ENCODE results near the gene ATP6V0C. TPM values are rescaled to one million over a fixed set of nuclear protein-coding genes. Genes with fewer than 3 reads are reported as not detected.
A peak's percentile ranks its signal among the peaks of the same experiment; 100 is the strongest.

Gene ATP6V0C
- total and polyA plus RNA-seq, 2 of the 13 experiments (the other 11 are each of a cell fraction or from before 2014, with no cell fraction given): 10.4 to 20.1 TPM

- DNase-seq (ENCODE audit: low spot score) (no peak), FAIRE-seq (no peak), ATAC-seq (no peak)
- H3K79me2 ChIP-seq (ENCODE audit: insufficient read depth, low read length): peaks cover 64% of the 10 kb centered on the region
- H2AFZ ChIP-seq (ENCODE audit: low read length): no peak overlapping the region
- intact Hi-C loops (cut with micrococcal nuclease; ENCODE audit: unreplicated experiment) (no loop called here), in situ Hi-C loops (cut with HindIII; ENCODE audit: extremely low pct_ligation_motif_present, low pct_unique_long_range_greater_than_20kb) (no loop called here)
- peak overlapping the region; percentile 48 for H3K27ac ChIP-seq (ENCODE audit: extremely low read length, insufficient read depth, low read length)
- no peaks in the 10 kb centered on the region for H3K9me3 ChIP-seq (ENCODE audit: low read length)
- no TSS peak for BruUV-seq (replicated peaks)
- H3K27me3 ChIP-seq (ENCODE audit: control insufficient read depth in 1 of 2, insufficient read depth in 2 of 2, low read length in 2 of 2): no peaks in the 10 kb centered on the region; a peak in 1 of 5 replicates
- H3K9ac ChIP-seq (ENCODE audit: insufficient read depth, low read depth, low read length): no peak overlapping the region
- POLR2A ChIA-PET: no interaction called here
- H3K36me3 ChIP-seq (replicated peaks in 1 of 2; ENCODE audit: control insufficient read depth in 1 of 2, insufficient read depth in 2 of 2, low read length in 2 of 2): peaks cover 4 to 14% of the 10 kb centered on the region in 2 experiments; a peak in 4 of 5 replicates
- TF ChIP-seq ZNF660 (CRISPR knock-in tag; IDR thresholded peaks at IDR 0.05; ENCODE audit: borderline replicate concordance, low read depth) (no peak), ZMYM3 (CRISPR knock-in tag; IDR thresholded peaks at IDR 0.05) (no peak), ZSCAN22 (CRISPR knock-in tag; IDR thresholded peaks at IDR 0.05) (no peak), KDM2A (CRISPR knock-in tag; IDR thresholded peaks at IDR 0.05; ENCODE audit: borderline replicate concordance, low read depth) (no peak), EHMT2 (IDR thresholded peaks at IDR 0.05; ENCODE audit: borderline replicate concordance, low read depth, low read length) (no peak), MLXIP (CRISPR knock-in tag; IDR thresholded peaks at IDR 0.05; ENCODE audit: borderline replicate concordance) (no peak), KAT8 (CRISPR knock-in tag; IDR thresholded peaks at IDR 0.05) (no peak), THAP9 (CRISPR knock-in tag; IDR thresholded peaks at IDR 0.05; ENCODE audit: borderline replicate concordance) (no peak), ZNF350 (CRISPR knock-in tag; IDR thresholded peaks at IDR 0.05; ENCODE audit: borderline replicate concordance, low read depth) (no peak)
- no peak overlapping the region for H3K4me3 ChIP-seq (replicated peaks in 1 of 3; ENCODE audit: insufficient read depth in 1 of 3, low read depth in 2 of 3, low read length in 3 of 3)
- peaks cover 52% of the 10 kb centered on the region for H4K20me1 ChIP-seq (ENCODE audit: insufficient read depth, low read length)
- 89% methylated on average over 10 of the region's 12 CpGs for WGBS (ENCODE audit: low lambda C conversion rate)
- CTCF ChIA-PET (ENCODE audit: low intra/inter-chr PET ratio, low total read pairs): no interaction called here
- no peak overlapping the region; the same call in 1 of the 2 replicates for H3K4me2 ChIP-seq (ENCODE audit: low read depth, low read length)
- H3K4me1 ChIP-seq (ENCODE audit: insufficient read depth, low read length): peaks cover 72% of the 10 kb centered on the region
These were observed 4.3 kb downstream of the ATP6V0C start for GRCh38 chr16:2517954-2518605.
